UCSD-AML1 (cell line): ENCODE results near the gene RRP9.

ENCODE experiments used
- DNase-seq: peaks from one replicate; lab custom pipeline; 2025; ENCODE audit not compliant: unreplicated experiment; lab: John Stamatoyannopoulos, UW

Gene RRP9

GRCh38 chr3:51957520-51958205, 16.0 kb upstream of the RRP9 start:
- no peak for DNase-seq

- DNase-seq: no peak
Measured at GRCh38 chr3:51955893-51956770, 14.4 kb upstream of the RRP9 start.

GRCh38 chr3:51955175-51955892, 13.6 kb upstream of the RRP9 start, which contains the start of gene GPR62:
Gene GPR62 (plus strand): TSS chr3:51955381. CDS start chr3:51955653, 272 bp downstream.
- no peak for DNase-seq

- no peak for DNase-seq
Measured at GRCh38 chr3:51954713-51955112, 13.0 kb upstream of the RRP9 start.

GRCh38 chr3:51954105-51954504, 12.4 kb upstream of the RRP9 start:
- no peak for DNase-seq

GRCh38 chr3:51953445-51953844, 11.7 kb upstream of the RRP9 start:
- no peak for DNase-seq

- DNase-seq: no peak
Measured at GRCh38 chr3:51950899-51951298, 9.2 kb upstream of the RRP9 start.

GRCh38 chr3:51949121-51949520, 7.4 kb upstream of the RRP9 start:
- no peak for DNase-seq

- no peak for DNase-seq
Measured at GRCh38 chr3:51948016-51948580, 6.4 kb upstream of the RRP9 start.

- DNase-seq: no peak
Measured at GRCh38 chr3:51947215-51947900, 5.7 kb upstream of the RRP9 start.

- no peak for DNase-seq
Measured at GRCh38 chr3:51946796-51947195, 5.1 kb upstream of the RRP9 start.

- no peak for DNase-seq
Measured at GRCh38 chr3:51945926-51946705, 4.4 kb upstream of the RRP9 start.

GRCh38 chr3:51945031-51945840, 3.5 kb upstream of the RRP9 start:
- DNase-seq: no peak

GRCh38 chr3:51944451-51945021, 2.8 kb upstream of the RRP9 start:
- DNase-seq: no peak

- DNase-seq: no peak
Measured at GRCh38 chr3:51943451-51944391, 2.0 kb upstream of the RRP9 start.

- no peak for DNase-seq
Measured at GRCh38 chr3:51942603-51943450, 1.1 kb upstream of the RRP9 start.

- DNase-seq: no peak
Measured at GRCh38 chr3:51941463-51941797, 274 bp downstream of the RRP9 start.
